Osteocyte (in vitro differentiated cells): Measurements from ENCODE around the gene LRRC36. TPM values are rescaled to one million over a fixed set of nuclear protein-coding genes. Genes with fewer than 3 reads are reported as not detected.

ENCODE experiments used
- DNase-seq: peaks from one replicate; pipeline ENCODE4 v3.0.0; 2021; ENCODE audit warnings: mixed read lengths; ENCODE audit not compliant: unreplicated experiment; ENCODE audit errors: extremely low spot score
- H3K27ac Mint-ChIP-seq: one replicate; pipeline ENCODE4 v1.8.0; 2021; ENCODE audit warnings: mild to moderate bottlenecking, mixed read lengths; ENCODE audit not compliant: unreplicated experiment
- H3K27me3 Mint-ChIP-seq: one replicate; pipeline ENCODE4 v1.8.0; 2021; ENCODE audit warnings: mixed read lengths; ENCODE audit not compliant: unreplicated experiment
- H3K36me3 Mint-ChIP-seq: one replicate; pipeline ENCODE4 v1.8.0; 2021; ENCODE audit warnings: mixed read lengths; ENCODE audit not compliant: unreplicated experiment
- H3K4me1 Mint-ChIP-seq: one replicate; pipeline ENCODE4 v1.8.0; 2021; ENCODE audit warnings: mixed read lengths; ENCODE audit not compliant: unreplicated experiment
- H3K4me3 Mint-ChIP-seq: one replicate; pipeline ENCODE4 v1.8.0; 2021; ENCODE audit warnings: mild to moderate bottlenecking, moderate library complexity, mixed read lengths; ENCODE audit not compliant: unreplicated experiment
- H3K9me3 Mint-ChIP-seq: one replicate; pipeline ENCODE4 v1.8.0; 2021; ENCODE audit warnings: mixed read lengths; ENCODE audit not compliant: unreplicated experiment
- total RNA-seq: library from RNA; stranded (reverse); gene quantifications from 2 replicates; pipeline ENCODE4 v1.2.1, GENCODE V29; 2021
- TF ChIP-seq, protein P1 (sequence below): fragments of 200-600 bp; sonication (generic); IDR thresholded peaks from 2 replicates; pipeline ENCODE4 v1.5.0; 2021; ENCODE audit warnings: antibody characterized with exemption, mild to moderate bottlenecking, moderate library complexity

The LRRC36 gene
- total RNA-seq, 1 donor from 2014 or later = not detected

DNA sequence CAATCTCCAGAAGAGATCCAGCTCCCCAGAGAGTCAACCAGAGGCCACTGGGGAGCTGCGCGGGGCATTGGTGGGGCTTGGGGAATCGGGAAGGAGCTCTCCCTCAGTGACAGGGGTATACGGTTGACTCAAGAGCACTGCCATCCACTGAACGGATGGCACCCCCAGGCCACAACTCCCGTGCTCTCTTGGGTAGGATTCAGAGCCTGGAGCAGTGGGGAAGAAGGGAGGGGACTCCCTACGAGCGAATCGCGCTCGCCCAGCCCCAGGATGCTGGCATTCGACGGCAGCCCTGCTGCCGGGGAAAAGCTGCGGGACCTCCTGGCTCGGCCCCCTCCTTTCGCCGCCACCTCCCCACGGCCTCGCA, 67.2 kb downstream of the LRRC36 start:
- no peaks in the 10 kb centered on the region for H3K36me3 Mint-ChIP-seq
- no peak for DNase-seq
- H3K27ac Mint-ChIP-seq = peak overlapping the region; percentile 62
- H3K4me1 Mint-ChIP-seq = peaks cover 30% of the 10 kb centered on the region
- H3K9me3 Mint-ChIP-seq = no peaks in the 10 kb centered on the region
- peak overlapping the region; percentile 48 for H3K4me3 Mint-ChIP-seq
- TF ChIP-seq, protein P1, sequence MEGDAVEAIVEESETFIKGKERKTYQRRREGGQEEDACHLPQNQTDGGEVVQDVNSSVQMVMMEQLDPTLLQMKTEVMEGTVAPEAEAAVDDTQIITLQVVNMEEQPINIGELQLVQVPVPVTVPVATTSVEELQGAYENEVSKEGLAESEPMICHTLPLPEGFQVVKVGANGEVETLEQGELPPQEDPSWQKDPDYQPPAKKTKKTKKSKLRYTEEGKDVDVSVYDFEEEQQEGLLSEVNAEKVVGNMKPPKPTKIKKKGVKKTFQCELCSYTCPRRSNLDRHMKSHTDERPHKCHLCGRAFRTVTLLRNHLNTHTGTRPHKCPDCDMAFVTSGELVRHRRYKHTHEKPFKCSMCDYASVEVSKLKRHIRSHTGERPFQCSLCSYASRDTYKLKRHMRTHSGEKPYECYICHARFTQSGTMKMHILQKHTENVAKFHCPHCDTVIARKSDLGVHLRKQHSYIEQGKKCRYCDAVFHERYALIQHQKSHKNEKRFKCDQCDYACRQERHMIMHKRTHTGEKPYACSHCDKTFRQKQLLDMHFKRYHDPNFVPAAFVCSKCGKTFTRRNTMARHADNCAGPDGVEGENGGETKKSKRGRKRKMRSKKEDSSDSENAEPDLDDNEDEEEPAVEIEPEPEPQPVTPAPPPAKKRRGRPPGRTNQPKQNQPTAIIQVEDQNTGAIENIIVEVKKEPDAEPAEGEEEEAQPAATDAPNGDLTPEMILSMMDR = no peak
- no peaks in the 10 kb centered on the region for H3K27me3 Mint-ChIP-seq

GRCh38 chr16:67394155-67395104, 67.8 kb downstream of the LRRC36 start:
- TF ChIP-seq, protein P1 = no peak
- DNase-seq = no peak
- peaks cover 30% of the 10 kb centered on the region for H3K4me1 Mint-ChIP-seq
- H3K27ac Mint-ChIP-seq = peak overlapping the region; percentile 62
- no peak overlapping the region for H3K4me3 Mint-ChIP-seq
- H3K9me3 Mint-ChIP-seq = no peaks in the 10 kb centered on the region
- no peaks in the 10 kb centered on the region for H3K36me3 Mint-ChIP-seq
- H3K27me3 Mint-ChIP-seq = no peaks in the 10 kb centered on the region

GRCh38 chr16:67395105-67395457, 68.5 kb downstream of the LRRC36 start:
- Mint-ChIP-seq H3K27ac (no peak overlapping the region), H3K4me1 (peaks cover 30% of the 10 kb centered on the region), H3K27me3 (no peaks in the 10 kb centered on the region), H3K9me3 (no peaks in the 10 kb centered on the region), H3K36me3 (no peaks in the 10 kb centered on the region), H3K4me3 (no peak overlapping the region)
- DNase-seq = no peak
- TF ChIP-seq, protein P1 = no peak

GRCh38 chr16:67395458-67396158, 69.0 kb downstream of the LRRC36 start:
- Mint-ChIP-seq H3K27ac (no peak overlapping the region), H3K9me3 (no peaks in the 10 kb centered on the region), H3K27me3 (no peaks in the 10 kb centered on the region), H3K36me3 (no peaks in the 10 kb centered on the region), H3K4me3 (no peak overlapping the region), H3K4me1 (peaks cover 30% of the 10 kb centered on the region)
- DNase-seq = no peak
- TF ChIP-seq, protein P1 = no peak
